Parathyroid adenoma (tissue), 2 donors: ENCODE results near the gene MNT.

ENCODE experiments used
- H2AFZ ChIP-seq: fragments of 300-600 bp; sonication (generic); one replicate; pipeline ENCODE4 v1.7.0; 2017; ENCODE audit warnings: antibody characterized with exemption, mild to moderate bottlenecking
- H3K27ac ChIP-seq: fragments of 300-600 bp; sonication (generic); one replicate; pipeline ENCODE4 v1.7.0; 2017
- H3K27me3 ChIP-seq: fragments of 300-600 bp; sonication (generic); one replicate; pipeline ENCODE4 v1.7.0; 2017; ENCODE audit warnings: low read length; ENCODE audit not compliant: control insufficient read depth, insufficient read depth
- H3K36me3 ChIP-seq: fragments of 300-600 bp; sonication (generic); one replicate; pipeline ENCODE4 v1.7.0; 2017; ENCODE audit warnings: low read length; ENCODE audit not compliant: control insufficient read depth, insufficient read depth
- H3K4me1 ChIP-seq: fragments of 300-600 bp; sonication (generic); one replicate; pipeline ENCODE4 v1.7.0; 2017; ENCODE audit warnings: control low read depth
- H3K4me2 ChIP-seq: fragments of 300-600 bp; sonication (generic); one replicate; pipeline ENCODE4 v1.7.0; 2017; ENCODE audit warnings: low read length
- H3K4me3 ChIP-seq: fragments of 300-600 bp; sonication (generic); one replicate; pipeline ENCODE4 v1.7.0; 2017; ENCODE audit warnings: low read depth, low read length
- H3K79me2 ChIP-seq: fragments of 300-600 bp; sonication (generic); one replicate; pipeline ENCODE4 v1.7.0; 2017; ENCODE audit warnings: control low read depth
- H3K9ac ChIP-seq: fragments of 300-600 bp; sonication (generic); one replicate; pipeline ENCODE4 v1.7.0; 2017; ENCODE audit warnings: mild to moderate bottlenecking
- H3K9me3 ChIP-seq: fragments of 300-600 bp; sonication (generic); one replicate; pipeline ENCODE4 v1.7.0; 2017; ENCODE audit warnings: low read length; ENCODE audit not compliant: control insufficient read depth
- CTCF ChIP-seq: fragments of 300-600 bp; sonication (generic); IDR thresholded peaks from one replicate; pipeline ENCODE4 v1.7.0; 2017; ENCODE audit warnings: antibody characterized with exemption, mild to moderate bottlenecking
- donor health status: primary hyperparathyroidism.

Gene MNT

DNA sequence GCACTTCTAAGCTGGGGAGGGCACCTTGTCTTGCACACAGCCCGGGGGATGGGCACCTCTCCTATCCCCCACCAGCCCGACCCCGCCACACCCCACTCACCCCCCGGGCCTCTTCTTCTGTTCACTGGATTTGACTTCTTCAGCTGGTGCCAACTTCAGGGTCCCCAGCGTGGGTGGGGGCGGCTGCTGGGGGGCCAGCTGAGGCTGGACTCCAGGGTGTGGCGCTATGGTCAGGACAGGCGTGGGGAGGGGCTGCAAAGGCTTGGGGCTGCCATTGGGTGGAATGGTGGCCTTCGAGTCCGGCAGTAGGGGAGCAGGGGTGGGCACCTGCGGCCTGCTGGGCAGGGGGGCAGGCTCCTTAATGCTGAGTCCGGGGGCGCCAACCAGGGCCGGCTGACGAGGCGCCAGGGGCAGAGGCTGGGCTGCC, 6.1 kb downstream of the MNT start:
- H3K9me3 ChIP-seq: no peaks in the 10 kb centered on the region
- H3K27ac ChIP-seq: peak overlapping the region; percentile 100
- peaks cover 51% of the 10 kb centered on the region for H3K4me1 ChIP-seq
- peak overlapping the region; percentile 69 for H3K4me2 ChIP-seq
- TF ChIP-seq CTCF: no peak
- no peak overlapping the region for H2AFZ ChIP-seq
- no peaks in the 10 kb centered on the region for H3K36me3 ChIP-seq
- no peak overlapping the region for H3K4me3 ChIP-seq
- H3K79me2 ChIP-seq: peaks cover 11% of the 10 kb centered on the region
- H3K27me3 ChIP-seq: no peaks in the 10 kb centered on the region
- no peak overlapping the region for H3K9ac ChIP-seq

GRCh38 chr17:2393954-2394749, 6.7 kb downstream of the MNT start:
- H3K27me3 ChIP-seq: no peaks in the 10 kb centered on the region
- H3K4me2 ChIP-seq: peak overlapping the region; percentile 55
- H2AFZ ChIP-seq: peak overlapping the region; percentile 19
- no peaks in the 10 kb centered on the region for H3K36me3 ChIP-seq
- H3K9ac ChIP-seq: no peak overlapping the region
- H3K4me3 ChIP-seq: no peak overlapping the region
- no peaks in the 10 kb centered on the region for H3K9me3 ChIP-seq
- peaks cover 16% of the 10 kb centered on the region for H3K79me2 ChIP-seq
- H3K4me1 ChIP-seq: peaks cover 50% of the 10 kb centered on the region
- peak overlapping the region; percentile 100 for H3K27ac ChIP-seq
- TF ChIP-seq CTCF: no peak

DNA sequence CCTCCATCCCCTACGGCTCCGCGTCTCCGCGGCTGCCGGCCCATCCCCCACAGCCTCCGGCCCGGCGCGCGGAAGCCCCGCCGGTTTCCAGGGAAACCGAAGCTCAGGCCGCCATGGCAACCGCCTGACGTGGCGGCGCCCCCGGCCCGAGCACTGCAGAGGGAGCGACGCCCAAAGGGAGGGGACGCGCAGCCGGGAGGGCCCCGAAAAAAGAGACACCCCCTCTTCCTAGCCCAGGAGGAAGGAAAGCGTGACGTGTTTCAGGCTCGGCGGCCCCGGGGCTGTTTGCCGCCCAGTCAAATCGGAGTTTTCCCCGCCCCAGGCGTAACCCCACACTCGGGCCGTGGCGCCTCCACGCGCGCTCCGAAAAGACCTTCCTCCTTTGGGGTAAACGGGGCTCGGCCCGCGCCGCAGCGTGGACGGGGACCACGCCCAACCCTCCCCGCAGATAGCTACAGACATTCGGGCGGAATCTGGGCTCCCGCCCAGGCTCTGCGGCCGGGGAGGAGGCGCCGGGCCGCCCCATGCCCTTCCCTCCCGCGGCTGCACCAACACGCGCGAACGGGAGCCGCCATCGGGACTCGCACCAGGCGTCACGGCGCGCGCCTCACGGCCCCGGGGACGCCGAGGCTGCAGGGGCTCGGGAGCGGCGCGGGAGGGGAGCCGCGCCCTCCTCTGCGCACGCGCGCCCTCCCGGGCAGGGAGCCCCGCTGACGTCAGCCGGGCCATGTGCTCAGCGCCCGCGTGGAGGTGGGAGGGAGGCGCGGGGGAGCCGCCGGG, 7.5 kb downstream of the MNT start:
- no peaks in the 10 kb centered on the region for H3K9me3 ChIP-seq
- H3K4me1 ChIP-seq: peaks cover 48% of the 10 kb centered on the region

GRCh38 chr17:2392252-2393173, 8.3 kb downstream of the MNT start:
- Histone ChIP-seq H3K9me3 (no peaks in the 10 kb centered on the region), H3K36me3 (no peaks in the 10 kb centered on the region), H3K4me1 (peaks cover 42% of the 10 kb centered on the region), H3K79me2 (peaks cover 27% of the 10 kb centered on the region), H3K9ac (no peak overlapping the region), H3K4me3 (peak overlapping the region; percentile 89), H3K27ac (peak overlapping the region; percentile 97), H3K4me2 (peak overlapping the region; percentile 97), H2AFZ (peak overlapping the region; percentile 86), H3K27me3 (no peaks in the 10 kb centered on the region)
- TF ChIP-seq CTCF: no peak

More for the DNA sequence above, 7.5 kb downstream of the MNT start:
- Histone ChIP-seq H2AFZ (peak overlapping the region; percentile 86), H3K27ac (peak overlapping the region; percentile 97), H3K9ac (no peak overlapping the region), H3K4me3 (peak overlapping the region; percentile 89), H3K27me3 (no peaks in the 10 kb centered on the region), H3K79me2 (peaks cover 22% of the 10 kb centered on the region), H3K36me3 (no peaks in the 10 kb centered on the region), H3K4me2 (peak overlapping the region; percentile 97)
- TF ChIP-seq CTCF: no peak
